NT2/D1 (cell line): ENCODE measurements around the gene ATP9A.
"Not testable (repeated sequence)": the region's sequence is repeated elsewhere in the genome, so short reads cannot be mapped to it uniquely, and the experiment has no call there.

ENCODE experiments used
- DNase-seq: peaks from one replicate; pipeline ENCODE4 v3.0.0-alpha.2; 2011; ENCODE audit warnings: low read depth, low spot score
- H3K27me3 ChIP-seq: 2 replicates; pipeline ENCODE4 v1.6.0; 2011; ENCODE audit warnings: mild to moderate bottlenecking; ENCODE audit not compliant: insufficient read length, insufficient read depth
- H3K36me3 ChIP-seq: 2 replicates; pipeline ENCODE4 v1.6.1; 2011; ENCODE audit warnings: mild to moderate bottlenecking, low read length, mixed read lengths; ENCODE audit not compliant: insufficient read depth, insufficient read length
- H3K4me1 ChIP-seq: 2 replicates; pipeline ENCODE4 v1.5.1; 2011; ENCODE audit not compliant: insufficient read depth, insufficient read length
- H3K4me3 ChIP-seq: 2 replicates; pipeline ENCODE4 v1.5.1; 2011; ENCODE audit warnings: low read depth; ENCODE audit not compliant: insufficient read length
- H3K9ac ChIP-seq: 2 replicates; pipeline ENCODE4 v1.6.0; 2011; ENCODE audit warnings: low read depth; ENCODE audit not compliant: insufficient read length
- H3K9me3 ChIP-seq: 2 replicates; pipeline ENCODE4 v1.5.1; 2011; ENCODE audit warnings: mild to moderate bottlenecking, low read length; ENCODE audit not compliant: insufficient read depth
- SUZ12 ChIP-seq: IDR thresholded peaks from 2 replicates; pipeline ENCODE4 v1.6.1; 2011; ENCODE audit not compliant: insufficient read length, insufficient read depth; ENCODE audit errors: extremely low read depth
- YY1 ChIP-seq: IDR thresholded peaks from 2 replicates; pipeline ENCODE4 v1.6.1; 2011; ENCODE audit not compliant: insufficient read length, insufficient read depth
- ZNF274 ChIP-seq: IDR thresholded peaks from 2 replicates; pipeline ENCODE4 v1.6.1; 2011; ENCODE audit warnings: mild to moderate bottlenecking, low read depth, low read length

The ATP9A gene

GRCh38 chr20:51728737-51729136, 39.5 kb downstream of the ATP9A start:
- no peak for DNase-seq
- Histone ChIP-seq H3K4me3 (no peak overlapping the region), H3K9me3 (no peaks in the 10 kb centered on the region), H3K27me3 (no peaks in the 10 kb centered on the region), H3K4me1 (no peaks in the 10 kb centered on the region), H3K9ac (no peak overlapping the region), H3K36me3 (no peaks in the 10 kb centered on the region)
- no peak for TF ChIP-seq YY1
- TF ChIP-seq SUZ12 = no peak
- no peak for TF ChIP-seq ZNF274

- Histone ChIP-seq H3K9ac (no peak overlapping the region), H3K9me3 (no peaks in the 10 kb centered on the region), H3K4me1 (no peaks in the 10 kb centered on the region), H3K36me3 (no peaks in the 10 kb centered on the region), H3K4me3 (no peak overlapping the region), H3K27me3 (no peaks in the 10 kb centered on the region)
- no peak for TF ChIP-seq ZNF274
- no peak for TF ChIP-seq SUZ12
- no peak for TF ChIP-seq YY1
- DNase-seq = no peak
Measured at GRCh38 chr20:51727872-51728271, 40.3 kb downstream of the ATP9A start.

GRCh38 chr20:51725584-51726176, 42.5 kb downstream of the ATP9A start:
- Histone ChIP-seq H3K9ac (no peak overlapping the region), H3K27me3 (no peaks in the 10 kb centered on the region)
- TF ChIP-seq SUZ12 = no peak
- TF ChIP-seq ZNF274 = no peak
- no peak for TF ChIP-seq YY1

GRCh38 chr20:51723026-51723425, 45.2 kb downstream of the ATP9A start:
- H3K9ac ChIP-seq, H3K4me3 ChIP-seq, H3K36me3 ChIP-seq, H3K4me1 ChIP-seq, DNase-seq, H3K27me3 ChIP-seq, H3K9me3 ChIP-seq: not testable (repeated sequence)

More at GRCh38 chr20:51725584-51726176, 42.5 kb downstream of the ATP9A start:
- H3K36me3 ChIP-seq = no peaks in the 10 kb centered on the region
- no peaks in the 10 kb centered on the region for H3K9me3 ChIP-seq
- H3K4me1 ChIP-seq = no peaks in the 10 kb centered on the region
- no peak overlapping the region for H3K4me3 ChIP-seq
- no peak for DNase-seq

GRCh38 chr20:51722246-51722645, 45.9 kb downstream of the ATP9A start:
- H3K9ac ChIP-seq, DNase-seq, H3K27me3 ChIP-seq, H3K9me3 ChIP-seq, H3K36me3 ChIP-seq, H3K4me3 ChIP-seq, H3K4me1 ChIP-seq: not testable (repeated sequence)

- Histone ChIP-seq H3K9me3 (no peaks in the 10 kb centered on the region), H3K36me3 (no peaks in the 10 kb centered on the region), H3K27me3 (no peaks in the 10 kb centered on the region), H3K4me3 (no peak overlapping the region), H3K9ac (no peak overlapping the region), H3K4me1 (no peaks in the 10 kb centered on the region)
- no peak for DNase-seq
- TF ChIP-seq ZNF274 = no peak
- no peak for TF ChIP-seq YY1
- no peak for TF ChIP-seq SUZ12
Measured at GRCh38 chr20:51720854-51721253, 47.3 kb downstream of the ATP9A start.

GRCh38 chr20:51720384-51720783, 47.8 kb downstream of the ATP9A start:
- TF ChIP-seq ZNF274 = no peak
- no peak for TF ChIP-seq YY1
- TF ChIP-seq SUZ12 = no peak
- Histone ChIP-seq H3K4me1 (no peaks in the 10 kb centered on the region), H3K27me3 (no peaks in the 10 kb centered on the region), H3K9ac (no peak overlapping the region), H3K4me3 (no peak overlapping the region), H3K9me3 (no peaks in the 10 kb centered on the region), H3K36me3 (no peaks in the 10 kb centered on the region)
- no peak for DNase-seq

GRCh38 chr20:51715856-51716185, 52.4 kb downstream of the ATP9A start:
- Histone ChIP-seq H3K9me3 (no peaks in the 10 kb centered on the region), H3K36me3 (no peaks in the 10 kb centered on the region), H3K4me1 (no peaks in the 10 kb centered on the region), H3K4me3 (no peak overlapping the region), H3K9ac (no peak overlapping the region), H3K27me3 (no peaks in the 10 kb centered on the region)
- no peak for DNase-seq
- TF ChIP-seq ZNF274 (no peak), YY1 (no peak), SUZ12 (no peak)
